H7 (cell line): ENCODE measurements around the gene PLD5. TPM values are rescaled to one million over a fixed set of nuclear protein-coding genes. Genes with fewer than 3 reads are reported as not detected.
"Not testable (repeated sequence)": the region's sequence is repeated elsewhere in the genome, so short reads cannot be mapped to it uniquely, and the experiment has no call there.

Experiments
- DNase-seq: peaks from one replicate; pipeline ENCODE4 v3.0.0; 2012
- H3K27me3 ChIP-seq: 2 replicates; pipeline ENCODE4 v1.6.0; 2011; ENCODE audit warnings: mild to moderate bottlenecking, low read length; ENCODE audit not compliant: control insufficient read depth, insufficient read depth
- H3K36me3 ChIP-seq: replicated peaks from 2 replicates; pipeline ENCODE4 v1.5.1; 2011; ENCODE audit warnings: low read length; ENCODE audit not compliant: control insufficient read depth, insufficient read depth
- H3K4me3 ChIP-seq: 2 replicates; pipeline ENCODE4 v1.5.1; 2011; ENCODE audit warnings: low read depth, mild to moderate bottlenecking, control low read depth, low read length, moderate library complexity; ENCODE audit not compliant: insufficient read depth
- total RNA-seq: library from RNA; depleted of rRNA; stranded (reverse); fragments of >200 nt; shearing (Covaris generic); gene quantifications from 2 replicates; pipeline ENCODE4 v1.2.3, GENCODE V29; 2014

Gene PLD5
- total RNA-seq, 1 experiment from 2014 or later, result 1.1 TPM

DNA sequence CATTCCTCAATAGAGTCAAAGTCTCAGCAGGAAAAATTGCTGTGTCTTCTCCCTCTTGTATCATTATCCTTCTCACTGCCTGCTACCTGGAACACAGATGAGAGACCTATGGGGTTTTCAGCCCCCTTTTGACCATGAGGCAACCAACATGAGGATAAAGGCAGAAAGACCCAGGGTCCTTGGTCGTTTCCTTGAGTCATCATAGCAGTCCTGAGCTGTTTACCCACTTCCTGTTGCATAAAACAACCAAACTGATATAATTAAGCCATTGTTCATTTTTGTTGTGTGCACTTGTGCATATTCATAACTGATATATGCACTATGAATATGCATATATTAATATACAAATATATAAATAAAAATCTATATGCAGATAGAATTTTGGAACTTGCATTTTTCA is 337.3 kb downstream of the PLD5 start:
- Histone ChIP-seq H3K36me3 (no peaks in the 10 kb centered on the region), H3K27me3 (no peaks in the 10 kb centered on the region; the same call in 1 of the 2 replicates), H3K4me3 (no peak overlapping the region)
- DNase-seq, result no peak

DNA sequence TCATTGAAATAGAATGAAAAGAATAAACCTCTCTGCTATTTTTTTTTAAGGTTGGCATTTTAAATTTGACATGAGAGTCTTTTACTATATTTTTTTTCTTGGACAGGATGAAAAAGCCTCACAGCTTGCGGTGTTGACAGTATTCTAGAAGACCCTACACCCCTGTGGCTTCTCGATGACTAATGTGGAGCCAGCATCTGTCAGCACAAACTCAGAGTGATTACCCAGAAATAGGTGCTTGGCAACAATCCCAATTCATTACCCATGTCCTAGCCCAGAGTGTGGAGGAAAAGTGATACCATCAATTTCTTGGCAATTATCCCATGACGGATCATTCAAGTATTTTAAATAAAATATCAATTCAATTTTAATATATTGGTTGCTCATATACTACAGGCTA is 338.8 kb downstream of the PLD5 start:
- H3K27me3 ChIP-seq, result no peaks in the 10 kb centered on the region
- no peak overlapping the region for H3K4me3 ChIP-seq
- DNase-seq, result no peak
- H3K36me3 ChIP-seq, result no peaks in the 10 kb centered on the region

DNA sequence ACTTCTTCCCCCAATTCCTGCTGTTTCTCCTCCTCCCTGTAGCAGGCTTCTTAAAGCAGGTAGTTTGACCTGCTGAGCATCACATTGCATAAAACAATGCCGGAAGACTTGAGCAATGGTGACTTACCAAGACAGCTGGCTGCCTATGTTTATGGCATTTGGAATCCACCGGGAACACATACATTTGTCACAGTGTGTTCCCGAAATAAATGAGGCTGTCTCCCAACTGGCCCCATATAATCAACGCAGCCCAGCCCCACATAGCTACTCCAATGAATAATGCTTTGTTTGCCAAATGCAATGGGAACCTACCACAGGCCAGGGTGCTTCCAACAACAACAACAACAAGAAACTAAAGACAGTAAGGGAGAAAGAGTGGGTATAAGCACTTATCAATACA is 339.5 kb downstream of the PLD5 start:
- no peaks in the 10 kb centered on the region for H3K36me3 ChIP-seq
- no peaks in the 10 kb centered on the region for H3K27me3 ChIP-seq
- DNase-seq, result peak; percentile 34
- no peak overlapping the region for H3K4me3 ChIP-seq

DNA sequence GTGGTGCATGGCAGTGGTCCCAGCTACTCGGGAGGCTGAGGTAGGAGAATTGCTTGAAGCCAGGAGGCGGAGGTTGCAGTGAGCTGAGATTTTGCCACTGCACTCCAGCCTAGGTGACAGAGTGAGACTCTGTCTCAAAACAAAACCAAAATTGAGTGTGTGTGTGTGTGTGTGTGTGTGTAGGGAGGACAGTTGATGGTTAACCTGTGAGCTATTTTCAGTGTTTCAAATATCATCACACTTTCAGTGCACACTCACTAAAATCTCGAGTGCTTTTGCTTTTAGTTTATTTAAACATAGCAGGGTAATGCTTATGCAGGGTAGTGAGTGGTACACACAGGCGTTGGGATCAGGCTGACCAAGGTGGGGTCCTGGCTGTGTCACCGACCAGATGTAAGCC is 344.7 kb downstream of the PLD5 start:
- not testable (repeated sequence) for H3K27me3 ChIP-seq, H3K4me3 ChIP-seq, DNase-seq, H3K36me3 ChIP-seq

DNA sequence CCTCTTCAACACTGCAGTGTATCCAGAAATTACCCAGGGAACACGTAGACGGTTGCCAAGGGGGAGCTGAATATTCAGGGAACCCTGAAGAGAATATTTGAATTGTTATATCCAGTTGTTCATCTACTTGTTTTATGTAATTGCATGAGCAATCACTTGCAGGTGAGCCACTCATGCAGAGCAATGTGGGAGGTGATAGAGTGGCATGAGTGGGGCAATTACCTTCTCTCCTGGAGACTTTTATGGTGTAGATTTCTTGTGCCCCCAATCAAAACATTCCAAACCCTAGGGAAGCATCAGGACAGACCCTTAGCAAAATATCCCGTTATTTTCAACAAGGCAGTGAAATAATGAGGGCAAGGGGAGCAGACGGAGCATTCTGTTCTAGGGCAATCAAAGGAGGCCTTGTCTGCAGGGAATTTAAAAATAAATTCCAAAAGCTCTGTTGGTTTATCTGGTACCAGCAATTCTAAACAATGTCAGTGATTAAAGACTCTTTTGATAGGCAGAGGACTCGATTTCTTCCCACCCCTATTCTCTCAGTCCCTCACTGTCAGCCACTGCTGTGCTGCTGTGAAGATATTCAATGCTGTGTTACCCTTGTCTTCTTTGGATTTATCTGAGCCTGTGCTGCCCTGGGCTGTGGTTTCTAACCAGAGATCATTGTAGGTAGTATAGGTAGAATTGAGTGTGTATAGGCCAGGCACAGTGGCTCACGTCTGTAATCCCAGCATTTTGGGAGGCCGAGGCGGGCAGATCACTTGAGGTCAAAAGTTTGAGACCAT is 345.4 kb downstream of the PLD5 start:
- DNase-seq, result peak; percentile 26
- Histone ChIP-seq H3K27me3 (no peaks in the 10 kb centered on the region), H3K36me3 (no peaks in the 10 kb centered on the region), H3K4me3 (no peak overlapping the region)

DNA sequence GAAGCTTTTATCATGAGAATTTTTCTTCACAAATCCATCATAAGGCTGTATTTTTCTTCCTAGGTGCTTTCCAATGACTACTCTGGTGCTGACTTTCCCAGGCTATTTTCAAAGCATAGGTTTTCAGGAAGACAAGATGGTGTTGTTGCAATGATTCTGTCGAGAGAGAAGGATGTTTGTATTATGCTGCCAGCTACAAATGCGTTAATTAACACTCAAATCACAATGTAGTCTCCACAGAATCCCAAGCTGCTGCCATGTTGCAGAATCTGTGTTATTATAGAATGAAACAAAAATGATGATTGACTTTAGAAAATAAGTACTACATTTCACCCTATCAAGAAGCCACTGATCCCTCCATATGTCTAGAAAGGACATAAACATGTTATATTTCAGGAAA is 346.1 kb downstream of the PLD5 start:
- H3K4me3 ChIP-seq, result no peak overlapping the region
- no peaks in the 10 kb centered on the region for H3K36me3 ChIP-seq
- no peaks in the 10 kb centered on the region for H3K27me3 ChIP-seq
- DNase-seq, result no peak

DNA sequence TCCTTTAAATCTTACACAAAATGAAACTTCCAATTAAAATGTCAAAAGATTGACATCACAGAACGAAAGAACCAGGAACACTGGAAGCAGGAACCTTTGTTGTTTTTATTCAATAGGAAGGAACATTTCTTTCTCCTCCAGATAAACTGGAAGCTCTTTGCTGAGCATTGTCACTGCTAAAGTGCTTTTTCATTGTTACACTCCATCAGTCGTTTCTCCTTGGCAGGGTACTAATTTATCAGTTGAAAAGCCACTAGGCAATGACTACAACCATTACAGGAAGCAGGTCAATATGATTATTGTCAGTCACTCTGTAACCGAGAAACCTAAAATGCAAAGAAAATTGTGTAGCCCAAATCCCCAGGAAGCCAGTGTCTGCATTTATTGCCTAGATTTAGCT is 362.4 kb downstream of the PLD5 start:
- no peak for DNase-seq
- H3K4me3 ChIP-seq, result no peak overlapping the region
- H3K27me3 ChIP-seq, result no peaks in the 10 kb centered on the region
- no peaks in the 10 kb centered on the region for H3K36me3 ChIP-seq

DNA sequence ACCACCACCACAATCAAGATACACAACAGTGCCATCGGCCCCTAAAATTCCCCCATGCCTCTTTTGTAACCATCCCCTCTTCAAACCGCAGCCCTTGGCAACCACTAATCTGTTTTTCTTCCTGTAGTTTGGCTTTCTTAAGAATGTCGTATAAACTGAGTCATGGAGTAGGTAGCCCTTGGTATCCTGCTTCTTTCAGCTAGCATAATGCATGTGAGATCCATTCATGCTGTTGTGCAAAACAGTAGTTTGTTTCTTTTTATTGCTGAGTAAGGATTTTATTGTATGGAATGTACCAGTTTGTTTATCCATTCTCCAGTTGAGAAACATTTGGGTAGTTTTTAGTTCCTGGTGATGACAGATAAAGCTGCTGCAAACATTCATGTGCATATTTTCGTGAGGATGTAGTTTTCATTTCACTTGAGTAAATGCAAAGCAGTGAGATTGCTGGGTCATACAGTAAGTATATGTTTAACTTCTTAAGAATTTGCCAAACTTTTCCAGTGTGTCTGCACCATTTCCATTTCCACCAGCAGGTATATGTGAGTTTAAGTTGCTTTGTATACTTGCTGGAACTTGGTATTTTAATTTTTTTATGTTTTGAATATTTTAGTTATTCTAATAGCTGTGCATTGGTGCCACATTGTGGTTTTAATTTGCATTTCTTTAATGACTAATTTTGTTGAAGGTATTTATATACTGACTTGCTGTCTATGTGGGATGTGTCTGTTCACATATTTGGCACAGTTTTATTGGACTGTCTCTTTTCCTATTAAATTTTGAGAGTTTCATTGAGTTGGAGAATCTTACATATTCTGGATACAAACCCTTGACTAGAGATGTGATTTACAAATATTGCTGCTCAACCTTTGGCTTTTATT is 377.2 kb downstream of the PLD5 start:
- DNase-seq, result peak; percentile 9
- H3K27me3 ChIP-seq, result no peaks in the 10 kb centered on the region
- no peaks in the 10 kb centered on the region for H3K36me3 ChIP-seq
- H3K4me3 ChIP-seq, result no peak overlapping the region

DNA sequence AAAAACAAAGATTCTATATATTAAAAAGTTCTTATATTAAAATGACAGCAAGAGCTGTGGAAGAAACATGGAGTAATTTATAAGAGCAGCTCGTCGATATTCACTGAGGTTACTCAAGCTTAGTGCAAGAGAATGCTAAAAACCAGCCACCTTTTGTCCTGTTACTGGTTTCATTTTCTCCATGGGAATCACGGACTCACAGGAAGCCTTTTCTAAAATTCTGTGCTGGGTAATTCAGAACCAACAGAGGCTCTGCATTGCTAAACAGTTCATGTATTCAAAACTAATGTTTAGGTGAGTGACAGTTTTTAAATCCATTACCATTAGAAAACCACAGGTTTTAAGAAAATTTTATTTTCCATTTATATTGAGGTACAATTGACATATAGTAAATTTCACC is 377.8 kb downstream of the PLD5 start:
- H3K27me3 ChIP-seq, result no peaks in the 10 kb centered on the region
- DNase-seq, result no peak
- H3K4me3 ChIP-seq, result no peak overlapping the region

DNA sequence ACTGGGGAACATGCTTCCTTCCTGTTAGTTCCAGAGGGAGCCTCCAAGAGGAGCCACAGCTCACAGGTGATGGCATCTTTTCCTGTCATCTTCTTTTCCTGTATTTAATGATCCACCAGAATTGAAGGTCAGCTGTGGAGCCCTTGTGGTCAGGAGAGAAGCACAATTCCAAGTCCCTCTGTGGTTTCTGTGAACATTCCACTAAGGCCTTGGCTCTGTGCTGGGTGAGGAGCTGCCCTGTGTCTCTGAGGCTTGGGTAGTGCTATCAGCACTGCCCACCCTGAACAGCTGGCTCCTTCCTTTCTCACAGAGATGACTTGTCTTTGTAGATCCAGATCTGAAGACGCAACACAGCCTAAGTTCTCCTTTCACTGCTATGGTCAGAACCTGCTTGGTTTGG is 383.7 kb downstream of the PLD5 start:
- no peaks in the 10 kb centered on the region for H3K36me3 ChIP-seq
- DNase-seq, result no peak
- H3K4me3 ChIP-seq, result no peak overlapping the region
- H3K27me3 ChIP-seq, result no peaks in the 10 kb centered on the region

More for the DNA sequence above, 377.8 kb downstream of the PLD5 start:
- no peaks in the 10 kb centered on the region for H3K36me3 ChIP-seq

DNA sequence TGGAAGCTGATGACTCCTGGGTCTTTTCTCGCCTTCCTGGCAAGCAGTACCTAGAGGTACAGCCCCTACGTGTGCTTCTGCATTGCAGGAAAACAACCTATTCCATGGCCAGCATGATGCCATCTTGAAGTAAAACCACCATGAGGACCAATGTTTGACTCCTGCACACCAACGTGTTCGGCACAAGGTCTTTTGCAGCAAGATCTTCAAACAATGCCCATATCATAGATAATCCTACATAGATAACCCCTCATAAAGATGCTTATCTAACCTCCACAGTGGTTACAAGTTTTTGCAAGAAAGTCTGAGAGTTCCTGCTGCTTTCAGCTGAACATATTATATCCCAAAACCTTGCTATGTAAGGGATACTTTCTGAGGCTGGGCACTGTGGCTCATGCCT is 384.5 kb downstream of the PLD5 start:
- Histone ChIP-seq H3K36me3 (no peaks in the 10 kb centered on the region), H3K4me3 (no peak overlapping the region), H3K27me3 (no peaks in the 10 kb centered on the region)
- DNase-seq, result no peak

DNA sequence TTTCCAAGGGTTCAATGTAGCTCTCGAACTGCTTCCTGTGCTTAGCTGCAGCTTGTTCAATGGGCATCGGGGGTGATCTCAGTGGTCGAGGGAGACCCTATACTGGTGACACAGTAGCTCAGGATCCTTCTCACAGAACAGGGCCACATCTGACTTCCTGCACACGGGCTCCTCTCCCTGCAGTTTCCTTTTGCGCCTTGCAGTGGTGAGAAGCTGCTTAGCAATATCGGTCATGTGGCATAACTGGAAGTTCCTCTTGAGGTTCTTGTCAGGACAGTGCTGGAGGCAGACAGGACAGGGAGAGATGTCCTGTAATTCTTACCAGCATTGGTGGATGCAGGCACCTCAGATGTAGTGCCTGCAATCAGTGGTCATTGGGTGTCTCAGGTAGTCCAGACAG is 385.1 kb downstream of the PLD5 start:
- no peak for DNase-seq
- no peak overlapping the region for H3K4me3 ChIP-seq
- H3K36me3 ChIP-seq, result no peaks in the 10 kb centered on the region
- no peaks in the 10 kb centered on the region for H3K27me3 ChIP-seq

DNA sequence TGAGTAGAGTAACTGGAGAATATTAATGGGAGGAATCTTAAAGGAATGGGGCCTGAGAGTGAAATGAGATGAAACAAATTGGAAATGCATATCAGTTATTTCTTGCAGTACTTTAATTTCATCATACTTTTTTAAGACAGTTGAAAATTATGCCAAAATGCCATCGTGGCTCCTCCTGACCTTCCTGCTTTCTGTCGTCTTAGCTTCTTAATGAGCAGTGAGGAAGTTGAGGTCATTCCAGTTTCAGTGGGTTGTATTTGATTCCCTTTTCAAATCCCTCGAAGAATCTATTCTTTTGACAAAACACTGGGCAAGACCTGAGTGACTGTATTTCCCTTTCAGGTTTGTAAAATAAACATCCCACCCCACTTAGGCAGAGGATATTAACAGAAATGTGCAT is 390.7 kb downstream of the PLD5 start:
- DNase-seq, result no peak
- H3K36me3 ChIP-seq, result no peaks in the 10 kb centered on the region
- no peak overlapping the region for H3K4me3 ChIP-seq
- no peaks in the 10 kb centered on the region for H3K27me3 ChIP-seq

DNA sequence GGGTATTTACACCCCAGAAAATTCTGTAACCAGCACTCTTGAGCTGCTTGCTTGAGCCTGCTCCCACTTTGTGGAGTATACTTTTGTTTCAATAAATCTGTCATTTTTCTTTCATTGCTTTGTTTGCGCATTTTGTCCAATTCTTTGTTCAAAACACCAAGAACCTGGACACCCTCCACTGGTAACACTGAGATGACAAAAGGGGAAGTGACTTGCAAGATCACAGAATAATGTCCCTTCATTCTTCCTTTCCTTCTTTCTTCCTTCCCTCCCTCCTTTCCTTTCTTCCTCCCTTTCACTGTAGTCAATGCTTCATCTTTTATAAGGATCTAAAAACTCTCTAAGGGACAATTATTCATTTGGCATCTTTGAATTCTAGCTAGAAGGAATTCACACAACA is 391.1 kb downstream of the PLD5 start:
- Histone ChIP-seq H3K4me3 (no peak overlapping the region), H3K36me3 (no peaks in the 10 kb centered on the region), H3K27me3 (no peaks in the 10 kb centered on the region)
- DNase-seq, result no peak

DNA sequence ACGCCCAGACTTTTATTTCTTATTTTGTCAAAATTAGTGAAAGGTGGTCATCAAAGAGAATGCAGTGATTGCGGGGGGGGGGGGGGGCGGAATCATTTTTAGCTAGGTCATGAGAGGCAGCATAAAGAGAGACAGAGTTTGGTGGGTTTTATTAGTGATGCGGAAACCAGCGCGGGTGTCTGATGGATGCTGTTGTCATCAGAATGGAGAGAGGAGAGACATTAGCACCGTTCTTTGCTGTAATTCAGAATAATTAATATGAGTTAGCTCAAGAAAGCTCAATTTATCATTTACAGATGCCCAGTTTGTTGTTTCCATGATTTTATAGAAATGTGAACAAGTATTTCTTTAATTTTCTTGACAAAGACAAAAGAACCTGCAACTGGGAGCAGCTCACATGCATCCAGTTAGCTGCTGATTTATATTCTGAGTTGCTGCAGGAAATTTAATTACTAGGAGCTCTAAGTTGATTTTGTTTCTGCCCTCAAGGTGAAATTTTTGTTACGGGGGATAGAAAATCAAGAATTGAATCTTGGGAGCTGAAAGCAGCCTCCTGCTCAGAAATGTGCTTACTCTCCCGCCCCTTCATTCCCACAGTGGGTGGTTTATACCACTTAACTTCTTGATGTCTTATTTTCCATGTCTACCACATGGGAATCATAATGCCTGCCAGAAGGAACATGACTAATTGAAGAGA is 392.2 kb downstream of the PLD5 start:
- DNase-seq, result no peak
- no peaks in the 10 kb centered on the region for H3K27me3 ChIP-seq
- H3K4me3 ChIP-seq, result no peak overlapping the region
- no peaks in the 10 kb centered on the region for H3K36me3 ChIP-seq
